ENCODE results near the gene TOMM5.

The TOMM5 gene

DNA sequence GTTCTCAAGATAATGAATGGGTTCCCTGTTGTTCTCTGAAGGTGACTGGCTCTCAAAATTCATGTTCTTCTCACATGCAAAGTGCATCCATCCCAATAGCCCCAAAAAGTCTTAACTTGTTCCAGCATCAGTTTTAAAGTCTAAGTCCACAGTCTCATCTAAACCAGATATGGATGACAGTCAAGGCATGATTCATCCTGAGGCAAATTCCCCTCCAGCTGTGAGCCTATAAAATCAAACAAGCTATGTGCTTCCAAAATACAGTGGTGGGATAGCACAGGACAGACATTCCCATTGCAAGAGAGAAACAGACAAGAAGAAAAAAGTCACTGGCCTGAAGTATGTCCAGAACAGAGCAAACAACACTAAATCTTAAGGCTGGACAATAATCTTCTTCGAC lies 41.6 kb downstream of the TOMM5 start:
- no peak for TF ChIP-seq JUND (IDR thresholded peaks at IDR 0.05; ENCODE audit: low read depth)
- in situ Hi-C loops (cut with HindIII; ENCODE audit: low pct_unique_long_range_greater_than_20kb, low sequenced_read_pairs): no loop called here
- DNase-seq (ENCODE audit: low read depth in 1 of 2, low spot score in 1 of 2): no peak

DNA sequence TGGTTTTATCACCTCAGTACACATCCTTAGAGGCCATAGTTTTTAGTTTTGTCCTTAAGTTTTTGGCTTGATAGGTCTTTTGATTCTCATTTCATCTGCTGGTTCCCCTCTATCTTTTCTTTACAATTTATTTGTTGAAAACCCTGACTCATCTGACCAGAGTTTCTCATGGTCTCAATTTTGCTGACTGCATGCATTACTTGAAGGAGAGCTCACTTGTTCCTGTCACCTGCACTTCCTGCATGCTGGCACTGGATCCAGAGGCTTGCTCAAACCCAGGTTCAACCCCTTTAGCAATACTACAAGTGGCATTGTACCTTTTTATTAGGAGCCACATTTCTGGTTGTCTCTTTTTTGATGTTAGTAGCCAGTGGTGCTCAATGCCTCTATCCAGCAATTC lies 42.9 kb downstream of the TOMM5 start:
- TF ChIP-seq JUND (IDR thresholded peaks at IDR 0.05; ENCODE audit: low read depth): no peak
- DNase-seq (ENCODE audit: low read depth in 1 of 2, low spot score in 1 of 2): no peak
- in situ Hi-C loops (cut with HindIII; ENCODE audit: low pct_unique_long_range_greater_than_20kb, low sequenced_read_pairs): no loop called here

DNA sequence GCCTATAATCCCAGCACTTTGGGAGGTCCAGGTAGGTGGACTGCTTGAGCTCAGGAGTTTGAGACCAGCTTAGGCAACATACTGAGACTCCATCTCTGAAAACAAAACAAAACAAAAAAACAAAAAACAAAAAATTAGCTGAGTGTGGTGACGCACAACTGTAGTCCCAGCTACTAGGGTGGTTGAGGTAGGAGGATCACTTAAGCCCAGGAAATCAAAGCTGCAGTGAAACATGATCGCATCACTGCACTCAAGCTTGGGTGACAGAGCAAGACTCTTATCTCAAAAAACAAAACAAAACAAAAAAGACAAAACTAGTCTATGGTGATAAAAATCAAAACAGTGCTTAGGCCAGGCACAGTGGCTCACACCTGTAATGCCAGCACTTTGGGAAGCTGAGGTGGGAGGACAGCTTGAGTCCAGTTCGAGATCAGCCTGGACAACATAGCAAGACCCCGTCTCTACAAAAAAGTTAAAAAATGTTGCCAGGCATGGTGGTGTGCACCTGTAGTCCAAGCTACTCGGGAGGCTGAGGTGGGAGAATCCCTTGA lies 45.0 kb downstream of the TOMM5 start:
- no peak for TF ChIP-seq JUND (IDR thresholded peaks at IDR 0.05; ENCODE audit: low read depth)
- in situ Hi-C loops (cut with HindIII; ENCODE audit: low pct_unique_long_range_greater_than_20kb, low sequenced_read_pairs): no loop called here
- DNase-seq (ENCODE audit: low read depth in 1 of 2, low spot score in 1 of 2): no peak

DNA sequence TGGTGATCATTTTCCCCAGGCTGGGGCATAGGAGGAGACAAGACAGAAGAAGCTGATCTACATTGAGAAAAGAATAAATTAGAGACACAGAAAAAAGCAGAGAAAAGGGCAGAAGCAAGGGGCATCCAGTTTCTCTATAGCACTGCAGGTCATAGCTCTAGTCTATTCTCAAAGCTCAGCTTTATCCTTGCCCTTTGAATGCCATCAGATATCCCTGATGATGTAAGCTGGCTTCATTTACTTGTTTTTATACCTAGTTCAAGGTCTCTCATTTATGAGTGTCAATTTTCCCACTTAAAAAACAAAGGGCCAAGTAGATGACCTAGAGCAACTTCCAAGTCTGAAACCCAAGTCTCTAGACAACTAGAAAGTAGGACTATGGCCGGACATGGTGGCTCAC lies 48.9 kb downstream of the TOMM5 start:
- in situ Hi-C loops (cut with HindIII; ENCODE audit: low pct_unique_long_range_greater_than_20kb, low sequenced_read_pairs): no loop called here
- no peak for DNase-seq (ENCODE audit: low read depth in 1 of 2, low spot score in 1 of 2)
- TF ChIP-seq JUND (IDR thresholded peaks at IDR 0.05; ENCODE audit: low read depth): no peak

DNA sequence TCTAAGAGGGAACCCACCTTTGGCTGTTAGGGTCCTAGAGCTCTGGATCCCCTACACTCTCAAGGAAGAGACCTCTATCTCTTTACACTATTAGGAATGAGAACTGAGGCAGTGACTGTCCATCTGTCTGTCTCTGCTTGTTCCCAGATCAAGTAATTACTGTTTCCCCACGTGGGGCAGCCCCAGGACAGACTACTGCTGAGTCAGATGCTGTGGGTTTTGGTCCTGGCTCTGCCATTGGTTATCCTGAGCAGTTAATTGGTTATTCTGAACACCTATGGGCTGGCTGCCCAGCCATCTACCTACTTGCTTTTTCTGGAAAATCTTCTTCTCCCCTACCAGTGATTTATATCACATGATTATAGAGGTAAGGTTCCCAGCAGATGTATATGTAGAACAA lies 49.5 kb downstream of the TOMM5 start:
- TF ChIP-seq JUND (IDR thresholded peaks at IDR 0.05; ENCODE audit: low read depth): no peak
- DNase-seq (ENCODE audit: low read depth in 1 of 2, low spot score in 1 of 2): peak in 1 of 2 experiments; percentile 3
- in situ Hi-C loops (cut with HindIII; ENCODE audit: low pct_unique_long_range_greater_than_20kb, low sequenced_read_pairs): no loop called here

DNA sequence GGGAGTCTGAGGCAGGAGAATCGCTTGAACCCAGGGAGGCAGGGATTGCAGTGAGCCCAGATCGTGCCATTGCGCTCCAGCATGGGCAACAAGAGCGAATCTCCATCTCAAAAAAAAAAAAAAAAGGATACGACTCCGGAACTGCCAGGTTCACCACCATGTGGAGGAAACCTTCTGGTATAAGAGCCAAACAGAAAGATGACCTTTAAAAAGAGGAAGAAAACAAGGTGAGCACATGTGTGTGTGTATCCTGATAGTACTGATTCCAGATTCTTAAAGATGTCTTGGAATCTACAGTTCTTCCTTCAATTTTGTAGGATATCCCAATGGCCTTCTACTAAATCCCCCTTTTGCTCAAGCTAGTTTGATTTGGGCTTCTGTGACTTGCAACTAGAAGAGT lies 49.9 kb downstream of the TOMM5 start:
- in situ Hi-C loops (cut with HindIII; ENCODE audit: low pct_unique_long_range_greater_than_20kb, low sequenced_read_pairs): no loop called here
- no peak for DNase-seq (ENCODE audit: low read depth in 1 of 2, low spot score in 1 of 2)

DNA sequence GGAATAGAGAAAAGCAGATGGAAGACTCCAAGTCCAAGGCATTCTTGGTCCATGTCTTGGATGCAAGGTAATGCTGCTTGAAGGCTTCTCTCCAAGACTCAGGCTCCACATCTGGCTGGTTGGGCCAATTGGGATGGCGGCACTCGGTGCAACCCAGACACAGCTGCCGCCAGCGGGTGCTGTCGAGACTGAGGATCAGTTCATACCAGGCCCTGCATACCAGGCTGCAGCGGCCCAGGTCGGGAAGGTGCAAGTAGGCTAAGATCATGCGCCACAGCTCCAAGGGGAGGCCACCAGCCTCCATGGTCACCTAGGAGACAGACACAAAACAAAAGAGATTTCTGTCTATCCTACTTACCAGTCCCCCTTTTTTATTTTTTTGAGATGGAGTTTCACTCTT lies 50.9 kb downstream of the TOMM5 start:
- TF ChIP-seq JUND (IDR thresholded peaks at IDR 0.05; ENCODE audit: low read depth): no peak
- no peak for DNase-seq (ENCODE audit: low read depth in 1 of 2, low spot score in 1 of 2)
- in situ Hi-C loops (cut with HindIII; ENCODE audit: low pct_unique_long_range_greater_than_20kb, low sequenced_read_pairs): no loop called here

More for the DNA sequence above, 49.9 kb downstream of the TOMM5 start:
- TF ChIP-seq JUND (IDR thresholded peaks at IDR 0.05; ENCODE audit: low read depth): no peak

DNA sequence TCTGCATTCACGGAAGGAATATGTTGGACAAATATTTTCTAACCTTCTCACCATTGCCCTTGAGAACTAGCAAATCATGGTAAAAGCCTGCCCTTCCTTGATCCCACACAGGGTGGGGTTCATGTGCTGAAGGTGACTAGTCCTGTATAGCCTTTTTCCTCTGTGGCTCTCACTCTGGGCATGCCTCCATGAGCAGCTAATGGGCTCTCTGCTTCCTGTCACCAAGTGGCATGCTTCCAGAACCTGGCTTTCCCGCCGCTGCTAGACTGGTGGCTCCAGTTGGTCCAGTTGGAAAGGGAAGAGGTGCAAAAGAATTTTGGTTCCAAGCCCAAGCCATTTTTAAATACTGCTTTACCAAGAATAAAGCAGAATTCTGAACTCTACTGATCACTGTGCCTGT lies 51.8 kb downstream of the TOMM5 start:
- peak; percentile 36 to 88 for DNase-seq (ENCODE audit: low read depth in 1 of 2, low spot score in 1 of 2)
- TF ChIP-seq JUND (IDR thresholded peaks at IDR 0.05; ENCODE audit: low read depth): no peak
- in situ Hi-C loops (cut with HindIII; ENCODE audit: low pct_unique_long_range_greater_than_20kb, low sequenced_read_pairs): no loop called here

DNA sequence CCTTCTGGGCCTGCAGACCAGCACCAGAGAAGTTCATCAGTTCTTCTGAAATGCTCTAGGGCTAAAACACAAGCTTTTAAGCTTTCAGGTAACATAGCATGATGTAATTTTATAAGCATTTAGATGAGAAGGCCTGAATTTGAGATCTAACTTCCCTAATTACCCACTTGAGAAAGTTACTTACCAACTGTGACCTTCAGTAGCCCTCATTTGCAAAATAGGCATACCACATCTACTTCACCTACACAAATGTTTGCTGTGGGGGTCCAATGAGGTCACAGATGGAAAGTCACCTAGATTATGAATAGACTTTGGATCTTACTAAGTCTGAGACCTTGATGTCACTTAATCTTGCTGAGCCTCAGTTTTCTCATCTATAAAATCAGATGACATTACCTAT lies 52.8 kb downstream of the TOMM5 start:
- no peak for DNase-seq (ENCODE audit: low read depth in 1 of 2, low spot score in 1 of 2)
- no peak for TF ChIP-seq JUND (IDR thresholded peaks at IDR 0.05; ENCODE audit: low read depth)
- in situ Hi-C loops (cut with HindIII; ENCODE audit: low pct_unique_long_range_greater_than_20kb, low sequenced_read_pairs): no loop called here
